Medulla oblongata (tissue), 1 donor: Measurements from ENCODE around the gene LSM2.

Experiments
- DNase-seq: peaks from one replicate; pipeline ENCODE4 v3.0.0-alpha.2; 2015; ENCODE audit errors: extremely low spot score

Gene LSM2

GRCh38 chr6:31776989-31777666, 29.6 kb downstream of the LSM2 start, which contains the start of gene VWA7:
TSS of gene VWA7 (minus strand) at chr6:31777328. CDS start at chr6:31776779, 549 bp downstream.
- no peak for DNase-seq

- no peak for DNase-seq
These were observed 30.2 kb downstream of the LSM2 start for GRCh38 chr6:31776485-31776988.

GRCh38 chr6:31775633-31776484, 30.9 kb downstream of the LSM2 start:
- no peak for DNase-seq

GRCh38 chr6:31775184-31775583, 31.6 kb downstream of the LSM2 start:
- DNase-seq: no peak

GRCh38 chr6:31771992-31772358, 34.8 kb downstream of the LSM2 start:
- no peak for DNase-seq

GRCh38 chr6:31770860-31771259, 35.9 kb downstream of the LSM2 start:
- DNase-seq: no peak

- peak; percentile 40 for DNase-seq
These were observed 36.9 kb downstream of the LSM2 start for GRCh38 chr6:31769684-31770371.

- DNase-seq: peak; percentile 59
These were observed 38.2 kb downstream of the LSM2 start for GRCh38 chr6:31768363-31769257.

GRCh38 chr6:31767096-31767645, 39.6 kb downstream of the LSM2 start:
- DNase-seq: no peak

GRCh38 chr6:31765910-31766794, 40.6 kb downstream of the LSM2 start:
- DNase-seq: no peak

GRCh38 chr6:31765559-31765909, 41.2 kb downstream of the LSM2 start:
- DNase-seq: no peak

- no peak for DNase-seq
These were observed 42.6 kb downstream of the LSM2 start for GRCh38 chr6:31764198-31764597.

GRCh38 chr6:31763619-31763940, 43.2 kb downstream of the LSM2 start:
- peak; percentile 68 for DNase-seq

GRCh38 chr6:31762878-31763618, 43.7 kb downstream of the LSM2 start:
- no peak for DNase-seq

GRCh38 chr6:31762356-31762755, 44.4 kb downstream of the LSM2 start, which contains the start of gene SAPCD1:
TSS of gene SAPCD1 (plus strand) at chr6:31762656. CDS start at chr6:31763055, 399 bp downstream.
- no peak for DNase-seq

- DNase-seq: no peak
These were observed 45.4 kb downstream of the LSM2 start for GRCh38 chr6:31761343-31761742.

GRCh38 chr6:31760790-31761189, 46.0 kb downstream of the LSM2 start:
- no peak for DNase-seq

- no peak for DNase-seq
These were observed 48.5 kb downstream of the LSM2 start for GRCh38 chr6:31758281-31758680.

GRCh38 chr6:31752739-31753319, 53.9 kb downstream of the LSM2 start:
- no peak for DNase-seq
